ENCODE measurements around the gene IFITM10. TPM values are rescaled to one million over a fixed set of nuclear protein-coding genes. Genes with fewer than 3 reads are reported as not detected.

Gene IFITM10
- total RNA-seq, 1 experiment from 2014 or later = 2.0 TPM

DNA sequence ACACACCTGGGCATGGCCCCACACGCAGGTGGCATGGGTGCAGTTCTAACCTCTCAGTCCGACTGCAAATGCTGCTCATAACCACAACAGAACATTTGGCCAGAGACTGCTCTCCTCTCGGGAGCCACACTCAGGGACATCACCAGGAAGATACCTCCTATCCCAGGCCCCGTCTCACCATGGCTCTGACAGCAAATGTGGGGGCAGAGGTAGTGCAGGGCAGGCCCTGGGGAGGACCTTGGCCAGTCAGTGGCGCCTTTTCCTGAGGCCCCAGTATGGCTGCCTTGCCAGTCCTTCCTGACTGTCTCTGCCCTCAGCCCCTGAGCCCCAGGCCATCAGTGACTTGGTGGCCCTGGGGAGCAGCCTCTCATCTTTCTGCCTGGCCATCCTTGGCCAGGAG lies 50.6 kb downstream of the IFITM10 start:
- no peak overlapping the region for H3K4me3 Mint-ChIP-seq (ENCODE audit: unreplicated experiment)
- intact Hi-C loops (cut with micrococcal nuclease) = no loop called here
- no peak overlapping the region for H3K27ac Mint-ChIP-seq (ENCODE audit: low read depth, unreplicated experiment)
- TF ChIP-seq, protein P1, sequence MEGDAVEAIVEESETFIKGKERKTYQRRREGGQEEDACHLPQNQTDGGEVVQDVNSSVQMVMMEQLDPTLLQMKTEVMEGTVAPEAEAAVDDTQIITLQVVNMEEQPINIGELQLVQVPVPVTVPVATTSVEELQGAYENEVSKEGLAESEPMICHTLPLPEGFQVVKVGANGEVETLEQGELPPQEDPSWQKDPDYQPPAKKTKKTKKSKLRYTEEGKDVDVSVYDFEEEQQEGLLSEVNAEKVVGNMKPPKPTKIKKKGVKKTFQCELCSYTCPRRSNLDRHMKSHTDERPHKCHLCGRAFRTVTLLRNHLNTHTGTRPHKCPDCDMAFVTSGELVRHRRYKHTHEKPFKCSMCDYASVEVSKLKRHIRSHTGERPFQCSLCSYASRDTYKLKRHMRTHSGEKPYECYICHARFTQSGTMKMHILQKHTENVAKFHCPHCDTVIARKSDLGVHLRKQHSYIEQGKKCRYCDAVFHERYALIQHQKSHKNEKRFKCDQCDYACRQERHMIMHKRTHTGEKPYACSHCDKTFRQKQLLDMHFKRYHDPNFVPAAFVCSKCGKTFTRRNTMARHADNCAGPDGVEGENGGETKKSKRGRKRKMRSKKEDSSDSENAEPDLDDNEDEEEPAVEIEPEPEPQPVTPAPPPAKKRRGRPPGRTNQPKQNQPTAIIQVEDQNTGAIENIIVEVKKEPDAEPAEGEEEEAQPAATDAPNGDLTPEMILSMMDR (IDR thresholded peaks at IDR 0.05; ENCODE audit: unreplicated experiment) = no peak
- ChIA-PET POLR2A (no interaction called here), CTCF (interaction anchor here (0.9 to 2.9 kb wide), 5 partner anchors 11 to 302 kb away, joined by 3 to 21 read pairs (median 5); no protein-coding TSS in a partner anchor)
- H3K9me3 Mint-ChIP-seq (ENCODE audit: unreplicated experiment) = no peaks in the 10 kb centered on the region
- BruUV-seq (replicated peaks) = no TSS peak
- DNase-seq (ENCODE audit: unreplicated experiment) = no peak
- no peaks in the 10 kb centered on the region for H3K4me1 Mint-ChIP-seq (ENCODE audit: insufficient read depth, unreplicated experiment)
- no peaks in the 10 kb centered on the region for H3K27me3 Mint-ChIP-seq (ENCODE audit: insufficient read depth, unreplicated experiment)
- no peaks in the 10 kb centered on the region for H3K36me3 Mint-ChIP-seq (ENCODE audit: insufficient read depth, unreplicated experiment)

DNA sequence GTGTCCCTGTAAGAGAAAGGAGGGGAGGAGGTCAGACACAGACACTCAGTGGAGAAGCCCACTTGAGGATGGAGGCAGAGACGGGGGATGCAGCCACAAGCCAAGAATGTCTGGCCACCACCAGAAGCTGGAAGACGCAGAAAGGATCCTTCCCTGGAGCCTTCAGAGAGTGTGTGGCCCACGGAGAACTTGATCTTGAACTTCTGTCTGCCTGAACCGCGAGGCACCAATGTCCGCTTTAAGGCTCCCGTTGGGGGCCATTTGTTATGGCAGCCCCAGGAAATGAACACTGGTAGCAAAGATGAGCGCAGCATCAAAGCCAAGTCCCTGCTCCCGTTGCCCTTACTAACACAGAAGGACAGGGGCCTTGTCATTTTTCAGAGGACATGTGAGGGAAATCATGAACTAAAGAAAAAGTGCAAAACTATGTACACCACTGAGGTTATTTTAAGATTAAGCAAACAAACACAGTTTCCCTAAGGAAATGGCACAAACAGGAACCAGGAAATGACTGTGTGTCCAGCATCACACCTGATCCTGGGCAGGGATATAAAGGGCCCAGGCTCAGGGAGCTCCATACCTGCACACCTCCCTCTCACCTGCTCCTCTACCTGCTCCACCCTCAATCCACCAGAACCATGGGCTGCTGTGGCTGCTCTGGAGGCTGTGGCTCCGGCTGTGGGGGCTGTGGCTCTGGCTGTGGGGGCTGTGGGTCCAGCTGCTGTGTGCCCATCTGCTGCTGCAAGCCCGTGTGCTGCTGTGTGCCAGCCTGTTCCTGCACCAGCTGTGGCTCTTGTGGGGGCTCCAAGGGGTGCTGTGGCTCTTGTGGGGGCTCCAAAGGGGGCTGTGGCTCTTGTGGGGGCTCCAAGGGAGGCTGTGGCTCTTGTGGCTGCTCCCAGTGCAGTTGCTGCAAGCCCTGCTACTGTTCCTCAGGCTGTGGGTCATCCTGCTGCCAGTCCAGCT lies 53.5 kb downstream of the IFITM10 start, which contains the start of gene KRTAP5-6:
Gene KRTAP5-6, plus strand, starts transcription at position 588 of the 963 bp plus-strand sequence. Its CDS starts 51 bp downstream, at position 639.
- no peak within 1 kb of the TSS for H3K4me3 Mint-ChIP-seq (ENCODE audit: unreplicated experiment)
- H3K9me3 Mint-ChIP-seq (ENCODE audit: unreplicated experiment) = no peaks in the 10 kb centered on the region
- ChIA-PET POLR2A (interaction anchor here (1.2 kb wide), 1 partner anchor 137 kb away, joined by 8 read pairs; no protein-coding TSS in a partner anchor), CTCF (interaction anchor here (0.6 to 2.9 kb wide), 3 partner anchors 56 to 304 kb away, joined by 4 to 21 read pairs (median 4); no protein-coding TSS in a partner anchor)
- peaks cover 11% of the 10 kb centered on the region for H3K4me1 Mint-ChIP-seq (ENCODE audit: insufficient read depth, unreplicated experiment)
- TF ChIP-seq, protein P1 (IDR thresholded peaks at IDR 0.05; ENCODE audit: unreplicated experiment) = no peak
- no peak for DNase-seq (ENCODE audit: unreplicated experiment)
- peaks cover 6% of the 10 kb centered on the region for H3K36me3 Mint-ChIP-seq (ENCODE audit: insufficient read depth, unreplicated experiment)
- no TSS peak for BruUV-seq (replicated peaks)
- H3K27me3 Mint-ChIP-seq (ENCODE audit: insufficient read depth, unreplicated experiment) = no peaks in the 10 kb centered on the region
- no peak within 1 kb of the TSS for H3K27ac Mint-ChIP-seq (ENCODE audit: low read depth, unreplicated experiment)
- intact Hi-C loops (cut with micrococcal nuclease) = no loop called here

DNA sequence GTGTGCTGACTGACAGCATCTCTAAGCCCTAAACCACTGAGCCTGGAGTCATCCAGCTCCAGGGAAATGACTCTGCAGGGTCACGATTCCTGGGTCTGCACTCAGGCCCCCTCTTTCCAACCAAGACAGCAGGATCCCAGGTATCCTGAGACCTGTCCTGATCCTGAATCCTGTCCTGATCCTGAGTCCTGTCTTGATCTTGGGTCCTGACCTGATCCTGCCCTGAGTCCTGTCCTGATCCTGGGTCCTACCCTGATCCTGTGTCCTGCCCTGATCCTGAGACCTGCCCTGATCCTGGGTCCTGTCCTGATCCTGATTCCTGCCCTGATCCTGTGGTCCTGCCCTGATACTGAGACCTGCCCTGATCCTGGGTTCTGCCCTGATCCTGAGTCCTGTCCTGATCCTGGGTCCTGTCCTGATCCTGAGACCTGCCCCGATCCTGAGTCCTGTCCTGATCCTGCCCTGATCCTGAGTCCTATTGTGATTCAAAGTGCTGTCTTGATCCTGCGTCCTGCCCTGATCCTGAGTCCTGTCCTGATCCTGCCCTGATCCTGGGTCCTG lies 54.8 kb downstream of the IFITM10 start:
- TF ChIP-seq, protein P1 (IDR thresholded peaks at IDR 0.05; ENCODE audit: unreplicated experiment) = no peak
- CTCF ChIA-PET = interaction anchor here (2.3 to 6.0 kb wide), 6 partner anchors 13 to 252 kb away, joined by 12 to 171 read pairs (median 30); partner anchors contain the start of genes MRPL23 and SYT8
- Mint-ChIP-seq H3K4me1 (ENCODE audit: insufficient read depth, unreplicated experiment) (peaks cover 11% of the 10 kb centered on the region), H3K36me3 (ENCODE audit: insufficient read depth, unreplicated experiment) (peaks cover 6% of the 10 kb centered on the region), H3K27ac (ENCODE audit: low read depth, unreplicated experiment) (no peak overlapping the region), H3K4me3 (ENCODE audit: unreplicated experiment) (no peak overlapping the region), H3K9me3 (ENCODE audit: unreplicated experiment) (no peaks in the 10 kb centered on the region), H3K27me3 (ENCODE audit: insufficient read depth, unreplicated experiment) (no peaks in the 10 kb centered on the region)
- no TSS peak for BruUV-seq (replicated peaks)
- POLR2A ChIA-PET = no interaction called here
- no peak for DNase-seq (ENCODE audit: unreplicated experiment)
- intact Hi-C loops (cut with micrococcal nuclease) = no loop called here
